HG02763 (cell line): ENCODE data around the gene ZRANB3.
"Not testable (repeated sequence)": the region's sequence is repeated elsewhere in the genome, so short reads cannot be mapped to it uniquely, and the experiment has no call there.

Experiments
- ATAC-seq: cut with Tn5 transposase; IDR thresholded peaks from one replicate; pipeline ENCODE4 v1.9.1; 2021; ENCODE audit warnings: mild to moderate bottlenecking, moderate library complexity; ENCODE audit not compliant: unreplicated experiment

ZRANB3 gene

DNA sequence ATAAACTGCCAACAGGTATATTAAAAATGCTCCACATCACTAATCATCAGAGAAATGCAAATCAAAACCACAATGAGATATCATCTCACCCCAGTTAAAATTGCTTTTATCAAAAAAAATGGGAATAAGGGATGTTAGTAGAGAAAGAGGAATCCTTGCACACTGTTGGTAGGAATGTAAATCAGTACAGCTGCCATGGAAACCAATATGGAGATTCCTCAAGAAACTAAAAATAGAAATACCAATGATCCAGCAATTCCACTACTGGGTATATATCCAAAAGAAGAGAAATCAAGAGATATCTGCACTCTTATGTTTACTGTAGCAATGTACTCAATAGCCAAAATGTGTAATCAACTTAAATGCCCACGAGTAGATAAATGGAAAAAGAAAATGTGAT, 40.6 kb downstream of the ZRANB3 start:
- no peak for ATAC-seq

DNA sequence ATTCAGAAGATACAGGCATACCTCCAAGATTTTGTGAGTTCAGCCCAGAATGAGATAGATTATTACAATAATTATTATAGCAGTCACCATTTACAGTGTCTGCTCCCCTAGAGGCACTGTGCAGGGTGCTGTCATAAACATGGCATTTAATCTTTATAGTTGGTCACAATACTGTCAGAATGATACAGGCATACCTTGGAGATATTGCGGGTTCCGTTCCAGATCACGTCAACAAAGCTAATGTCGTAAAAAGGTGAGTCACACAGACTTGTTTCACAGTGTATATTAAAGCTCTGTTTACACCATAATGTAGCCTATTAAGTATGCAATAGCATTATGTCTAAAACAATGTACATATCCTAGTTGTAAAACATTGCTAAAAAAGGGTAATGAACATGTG, 45.6 kb downstream of the ZRANB3 start:
- ATAC-seq = no peak

DNA sequence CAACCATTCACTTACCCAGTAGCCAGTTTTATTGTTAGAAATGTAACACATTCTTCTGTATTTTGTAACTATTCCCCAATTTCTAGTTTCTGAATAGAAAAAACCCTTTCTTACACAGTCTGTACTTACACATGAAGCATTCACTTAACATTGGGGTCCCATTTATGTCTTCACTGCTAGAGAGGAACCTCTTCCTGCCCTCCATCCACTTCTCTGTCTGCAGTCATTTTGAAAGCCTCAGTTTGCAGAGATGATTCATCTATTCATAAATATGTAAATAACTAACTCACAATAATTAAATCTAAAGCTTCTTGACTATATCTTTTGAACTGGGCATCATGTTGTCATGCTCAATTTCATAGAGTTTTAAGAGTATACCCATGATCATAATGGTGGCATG, 55.9 kb downstream of the ZRANB3 start:
- no peak for ATAC-seq

DNA sequence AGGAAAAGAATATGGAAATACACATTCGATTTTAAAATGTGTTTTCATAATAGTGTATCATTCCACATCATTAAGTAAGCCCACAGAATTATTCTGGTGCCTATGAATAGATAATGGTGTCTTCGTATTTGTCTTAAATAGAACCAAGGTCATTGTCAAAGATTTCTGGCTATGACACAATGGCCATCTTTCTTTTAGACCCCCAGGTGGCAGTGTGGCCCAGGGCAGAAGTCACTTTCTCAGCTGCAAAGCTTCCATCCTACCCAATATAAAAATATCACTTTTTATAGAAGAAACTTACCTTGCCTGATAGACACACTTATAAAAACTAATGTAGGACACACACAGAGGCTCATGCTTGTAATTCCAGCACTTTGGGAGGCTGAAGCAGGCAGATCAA, 57.5 kb downstream of the ZRANB3 start:
- no peak for ATAC-seq

DNA sequence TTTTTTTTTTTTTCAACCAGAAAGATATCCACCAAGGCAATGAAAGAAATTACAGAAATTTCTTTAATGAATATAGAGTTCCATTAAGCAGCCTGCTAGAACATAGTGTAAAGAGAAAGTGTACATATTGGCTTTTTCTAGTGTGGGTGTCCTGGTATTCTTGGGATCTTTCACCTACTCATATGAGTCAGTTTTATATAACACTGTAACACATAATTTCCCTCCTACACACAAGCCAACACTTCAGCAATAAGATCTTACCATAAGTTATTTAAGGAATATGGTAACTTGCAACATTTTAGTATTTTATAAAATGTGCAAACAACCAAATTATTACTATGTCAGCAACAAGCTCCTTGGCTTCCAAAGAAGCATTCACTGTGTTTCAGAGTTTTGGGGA, 59.9 kb downstream of the ZRANB3 start:
- no peak for ATAC-seq

DNA sequence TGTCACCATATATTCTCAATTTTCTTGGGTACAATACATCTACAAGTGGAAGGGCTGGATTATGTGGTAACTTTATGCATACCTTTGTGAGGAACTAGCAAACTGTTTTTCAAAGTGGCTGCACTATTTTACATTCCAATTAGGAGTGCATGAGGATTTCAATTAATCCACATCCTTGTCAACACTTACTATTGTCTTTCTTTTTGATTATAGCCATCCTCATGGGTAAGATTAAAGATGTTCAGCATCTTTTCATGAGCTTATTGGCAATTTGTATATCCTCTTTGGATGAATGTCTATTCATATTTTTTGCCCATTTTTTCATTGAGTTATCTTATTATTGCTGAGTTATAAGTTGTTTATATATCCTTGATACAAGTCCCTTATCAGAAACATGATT, 73.7 kb downstream of the ZRANB3 start:
- no peak for ATAC-seq

DNA sequence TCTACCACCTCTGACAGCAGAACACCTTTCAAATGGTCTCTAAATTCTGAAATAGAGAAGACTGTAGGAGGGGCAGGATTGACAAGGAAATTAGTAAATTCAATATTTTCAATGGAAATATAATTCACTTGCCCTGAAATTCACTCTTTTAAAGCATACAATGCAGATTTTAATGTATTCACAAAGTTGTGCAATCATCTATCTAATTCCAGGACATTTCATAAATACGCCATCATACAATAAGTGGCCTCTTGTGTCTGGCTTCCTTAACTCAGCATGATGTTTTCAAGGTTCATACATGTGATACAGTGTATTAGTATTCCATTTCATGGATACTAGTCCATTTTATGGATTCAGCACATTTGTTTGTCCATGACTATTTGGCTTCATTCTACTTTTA, 74.2 kb downstream of the ZRANB3 start:
- no peak for ATAC-seq

DNA sequence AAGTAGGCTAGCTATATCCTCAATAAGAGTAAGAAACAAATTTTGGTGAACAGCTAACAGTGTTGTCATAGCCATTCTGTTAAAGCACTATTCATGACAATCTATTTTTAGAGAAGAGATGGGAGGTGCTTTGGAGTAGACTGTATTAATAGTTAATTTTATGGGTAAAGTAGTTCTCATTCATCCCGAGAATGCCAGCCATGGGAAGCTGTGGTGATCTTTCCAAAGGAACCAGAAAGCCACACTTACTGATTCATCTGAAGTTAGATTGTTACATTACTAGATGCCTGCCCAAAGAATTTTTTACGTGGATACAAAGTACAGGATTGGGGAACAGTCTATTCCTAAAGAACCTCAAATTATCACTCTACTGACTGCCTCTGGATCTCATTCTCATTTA, 74.6 kb downstream of the ZRANB3 start:
- no peak for ATAC-seq

DNA sequence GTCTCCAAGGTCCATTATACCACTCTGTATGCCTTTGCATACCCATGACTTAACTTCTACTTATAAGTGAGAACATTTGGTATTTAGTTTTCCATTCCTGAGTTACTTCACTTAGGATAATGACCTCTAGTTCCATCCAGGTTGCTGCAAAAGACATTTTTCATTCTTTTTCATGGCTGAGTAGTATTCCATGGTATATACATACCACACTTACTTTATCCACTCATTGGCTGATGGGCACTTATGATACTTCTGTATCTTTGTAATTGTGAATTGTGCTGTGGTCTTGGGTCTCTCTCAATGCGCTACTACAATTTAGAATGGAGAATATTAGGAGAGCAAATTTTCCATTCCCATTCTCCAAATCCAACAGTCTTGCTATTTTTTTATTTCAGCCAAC, 76.4 kb downstream of the ZRANB3 start:
- ATAC-seq = no peak

DNA sequence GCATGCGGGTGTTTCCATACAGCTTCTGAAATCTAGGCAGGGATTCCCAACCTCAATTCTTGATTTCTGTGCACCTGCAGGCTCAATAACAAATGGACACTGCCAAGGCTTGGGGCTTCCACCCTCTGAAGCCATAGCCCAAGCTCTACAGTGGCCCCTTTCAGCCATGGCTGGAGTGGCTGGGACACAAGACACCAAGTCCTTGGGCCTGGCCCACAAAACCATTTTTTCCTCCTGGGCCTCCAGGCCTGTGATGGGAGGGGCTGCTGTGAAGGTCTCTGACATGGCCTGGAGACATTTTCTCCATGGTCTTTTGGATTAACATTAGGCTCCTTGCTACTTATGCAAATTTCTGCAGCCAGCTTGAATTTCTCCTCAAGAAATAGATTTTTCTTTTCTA, 78.0 kb downstream of the ZRANB3 start:
- ATAC-seq = not testable (repeated sequence)

DNA sequence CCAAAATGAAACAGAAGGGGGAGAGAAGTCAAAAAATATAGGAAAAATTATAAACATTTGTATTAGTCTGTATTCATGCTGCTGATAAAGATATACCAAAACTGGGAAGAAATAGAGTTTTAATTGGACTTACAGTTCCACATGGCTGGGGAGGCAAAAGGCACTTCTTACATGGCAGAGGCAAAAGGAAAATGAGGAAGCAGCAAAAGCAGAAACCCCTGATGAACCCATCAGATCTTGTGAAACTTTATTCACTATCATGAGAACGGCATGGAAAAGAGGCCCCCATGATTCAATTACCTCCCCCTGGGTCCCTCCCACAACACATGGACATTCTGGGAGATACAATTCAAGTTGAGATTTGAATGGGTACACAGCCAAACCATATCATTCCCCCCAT, 79.1 kb downstream of the ZRANB3 start:
- ATAC-seq = no peak

DNA sequence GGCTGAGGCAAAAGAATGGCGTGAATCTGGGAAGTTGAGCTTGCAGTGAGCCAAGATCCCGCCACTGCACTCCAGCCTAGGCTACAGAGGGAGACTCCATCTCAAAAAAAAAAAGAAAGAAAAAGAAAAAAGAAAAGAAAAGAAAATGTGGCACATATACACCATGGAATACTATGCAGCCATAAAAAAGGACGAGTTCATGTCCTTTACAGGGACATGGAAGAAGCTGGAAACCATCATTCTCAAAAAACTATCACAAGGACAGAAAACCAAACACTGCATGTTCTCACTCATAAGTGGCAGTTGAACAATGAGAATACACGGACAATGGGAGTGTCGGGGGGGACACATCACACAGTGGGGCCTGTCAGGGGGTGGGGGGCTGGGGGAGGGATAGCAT, 88.0 kb downstream of the ZRANB3 start:
- ATAC-seq = not testable (repeated sequence)

DNA sequence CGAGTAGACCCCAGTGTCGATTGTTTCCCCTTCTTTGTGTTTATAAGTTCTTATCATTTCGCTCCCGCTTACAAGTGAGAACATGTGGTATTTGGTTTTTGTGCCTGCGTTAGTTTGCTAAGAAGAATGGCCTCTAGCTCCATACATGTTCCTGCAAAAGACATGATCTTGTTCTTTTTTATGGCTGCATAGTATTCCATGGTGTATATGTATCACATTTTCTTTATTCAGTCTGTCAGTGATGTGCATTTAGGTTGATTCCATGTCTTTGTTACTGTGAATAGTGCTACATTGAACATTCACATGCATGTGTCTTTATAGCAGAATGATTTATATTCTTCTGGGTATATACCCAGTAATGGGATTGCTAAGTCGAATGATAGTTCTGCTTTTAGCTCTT, 95.9 kb downstream of the ZRANB3 start:
- ATAC-seq = not testable (repeated sequence)

DNA sequence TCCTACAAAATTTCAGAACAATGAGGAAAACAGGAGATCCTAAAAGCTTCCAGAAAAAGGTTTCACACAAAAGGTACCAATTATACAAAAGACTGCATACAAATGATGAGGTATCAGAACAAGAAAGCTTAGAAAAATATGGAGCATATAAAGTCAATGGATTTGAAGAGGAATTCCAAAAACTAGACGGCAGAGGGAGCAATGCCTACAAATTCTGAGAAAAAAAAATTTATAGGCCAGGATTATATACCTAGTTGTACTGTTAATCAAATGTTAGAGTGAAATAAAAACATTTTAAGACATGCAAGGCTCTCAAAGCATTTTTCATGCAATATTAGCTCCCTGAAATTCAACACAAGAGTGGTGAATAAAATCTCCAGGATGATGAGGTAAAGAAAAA, 106.2 kb downstream of the ZRANB3 start:
- ATAC-seq = no peak

DNA sequence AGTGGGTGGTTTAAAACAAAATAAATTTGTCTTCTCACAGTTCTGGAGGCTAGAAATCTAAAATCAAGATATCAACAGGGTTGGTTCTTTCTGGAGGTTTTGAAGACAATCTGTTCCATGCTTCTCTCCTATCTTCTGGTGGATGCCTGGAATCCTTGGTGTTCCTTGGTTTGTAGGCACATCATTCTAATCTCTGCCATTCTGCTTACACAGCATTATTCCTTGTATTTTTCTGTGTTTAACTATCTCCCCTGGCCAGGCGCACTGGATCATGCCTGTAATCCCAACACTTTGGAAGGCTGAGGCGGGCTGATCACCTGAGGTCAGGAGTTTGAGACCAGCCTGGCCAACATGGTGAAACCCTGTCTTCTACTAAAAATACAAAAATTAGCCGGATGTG, 108.1 kb downstream of the ZRANB3 start:
- ATAC-seq = no peak

DNA sequence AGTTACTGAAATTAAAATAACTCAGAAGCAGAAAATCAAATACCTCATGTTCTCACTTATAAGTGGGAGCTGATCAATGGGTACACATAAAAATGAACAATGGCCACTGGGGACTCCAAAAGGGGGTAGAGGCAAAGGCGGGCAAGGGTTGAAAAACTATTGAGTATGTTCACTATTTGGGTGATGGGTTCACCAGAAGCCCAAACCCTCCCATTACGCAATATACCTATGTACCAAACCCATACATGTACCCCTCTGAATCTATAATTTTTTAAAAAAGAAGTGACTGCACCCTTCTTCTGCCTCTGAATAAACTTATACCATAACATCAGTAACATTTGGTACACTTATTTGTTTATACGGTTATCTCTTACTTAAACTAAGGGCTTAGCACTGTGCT, 119.4 kb downstream of the ZRANB3 start:
- ATAC-seq = no peak

DNA sequence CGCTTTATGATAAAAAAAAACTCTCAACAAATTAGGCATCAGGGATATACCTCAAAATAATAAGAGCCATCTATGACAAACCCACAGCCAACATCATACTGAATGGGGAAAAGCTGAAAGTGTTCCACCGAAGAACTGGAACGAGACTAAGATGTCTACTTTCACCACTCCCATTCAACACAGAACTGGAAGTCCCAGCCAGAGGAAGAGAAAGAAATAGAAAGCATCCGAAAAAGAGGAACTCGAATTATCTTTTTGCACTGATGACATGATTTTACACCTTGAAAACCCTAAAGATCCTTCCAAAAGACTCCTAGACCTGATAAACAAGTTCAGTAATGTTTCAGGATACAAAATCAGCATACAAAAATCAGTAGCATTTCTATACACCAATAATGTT, 121.6 kb downstream of the ZRANB3 start:
- ATAC-seq = no peak

DNA sequence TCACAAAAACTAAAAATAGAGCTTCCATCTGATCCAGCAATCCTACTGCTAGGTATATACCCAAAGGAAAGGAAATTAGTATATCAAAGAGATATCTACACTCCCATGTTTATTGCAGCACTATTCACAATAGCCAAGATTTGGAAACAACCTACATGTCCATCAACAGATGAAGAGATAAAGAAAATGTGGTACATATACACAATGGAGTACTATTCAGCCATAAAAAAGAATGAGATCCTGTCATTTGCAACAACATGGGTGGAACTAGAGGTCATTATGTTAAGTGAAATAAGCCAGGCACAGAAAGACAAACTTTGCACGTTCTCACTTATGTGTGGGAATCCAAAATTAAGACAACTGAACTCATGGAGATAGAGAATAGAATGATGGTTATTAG, 134.8 kb downstream of the ZRANB3 start:
- ATAC-seq = not testable (repeated sequence)

DNA sequence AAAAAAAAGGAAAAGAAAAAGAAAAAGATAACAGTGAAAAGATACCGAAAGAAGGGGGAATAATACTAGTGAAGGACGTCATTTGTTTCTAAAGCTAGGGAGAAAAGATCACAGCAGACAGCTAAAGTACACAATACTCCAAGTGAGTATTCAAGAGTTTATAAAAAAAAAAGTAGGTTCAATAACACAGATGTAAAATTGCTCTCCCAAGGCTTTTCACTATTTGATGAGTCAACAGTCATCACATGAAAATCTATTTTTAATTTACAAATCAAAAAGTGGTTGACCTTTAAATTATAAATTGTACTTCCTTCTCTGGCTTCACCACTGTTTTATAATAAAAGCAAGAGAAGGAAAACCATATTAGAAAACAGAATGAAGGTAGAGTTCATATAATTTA, 144.0 kb downstream of the ZRANB3 start:
- ATAC-seq = no peak

DNA sequence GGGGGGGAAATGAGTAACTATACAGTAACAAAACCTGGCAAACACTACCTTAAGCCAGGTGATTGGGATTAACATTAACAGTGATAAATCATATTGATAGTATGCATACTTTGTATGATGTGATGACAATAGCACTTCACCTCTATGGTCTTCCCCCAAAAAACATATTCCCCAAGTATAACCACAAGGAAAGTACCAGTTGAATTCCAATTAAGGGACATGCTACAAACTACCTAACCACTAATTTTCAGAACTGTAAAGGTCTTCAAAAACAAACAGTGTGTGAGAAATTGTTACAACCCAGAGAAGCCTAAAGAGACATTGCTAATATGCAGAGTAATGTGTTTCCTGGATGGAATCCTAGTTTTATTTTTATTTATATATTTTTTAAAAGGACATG, 152.4 kb downstream of the ZRANB3 start:
- no peak for ATAC-seq

DNA sequence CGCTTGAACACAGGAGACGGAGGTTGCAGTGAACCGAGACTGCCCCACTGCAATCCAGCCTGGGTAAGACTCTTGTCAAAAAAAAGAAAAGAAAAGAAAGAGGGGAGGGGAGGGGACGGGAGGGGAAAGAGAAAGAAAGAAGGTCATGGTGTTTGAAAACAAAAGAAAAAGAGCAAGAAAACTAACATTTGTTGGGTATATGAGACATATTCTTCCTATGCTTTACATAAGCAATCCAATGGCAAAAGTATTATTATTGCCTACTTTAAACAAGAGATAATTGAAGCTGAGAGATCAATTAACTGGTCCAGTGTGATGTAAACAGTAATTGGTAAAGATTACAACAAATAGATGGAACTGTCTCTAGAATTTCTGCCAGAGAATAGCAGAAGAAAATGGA, 157.3 kb downstream of the ZRANB3 start:
- ATAC-seq = no peak

DNA sequence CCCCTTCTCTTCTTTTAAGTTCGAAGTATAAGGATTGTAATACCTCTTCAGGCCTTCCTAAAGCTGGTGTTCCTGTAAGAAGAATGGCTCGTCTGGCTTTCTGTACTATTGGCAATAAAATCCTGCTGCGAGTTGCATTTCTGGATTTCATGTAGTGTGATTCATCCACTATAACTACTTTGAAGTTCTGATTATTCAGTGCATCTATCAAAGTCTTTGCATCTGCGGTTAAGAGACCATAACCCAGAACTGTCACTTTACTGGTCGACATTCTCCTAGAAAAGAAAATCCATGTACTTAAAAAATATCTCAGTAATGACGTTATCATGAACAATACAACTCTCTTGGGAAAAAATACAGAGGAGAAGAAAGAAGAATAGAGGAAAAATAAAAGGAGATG, 181.1 kb downstream of the ZRANB3 start:
- no peak for ATAC-seq

DNA sequence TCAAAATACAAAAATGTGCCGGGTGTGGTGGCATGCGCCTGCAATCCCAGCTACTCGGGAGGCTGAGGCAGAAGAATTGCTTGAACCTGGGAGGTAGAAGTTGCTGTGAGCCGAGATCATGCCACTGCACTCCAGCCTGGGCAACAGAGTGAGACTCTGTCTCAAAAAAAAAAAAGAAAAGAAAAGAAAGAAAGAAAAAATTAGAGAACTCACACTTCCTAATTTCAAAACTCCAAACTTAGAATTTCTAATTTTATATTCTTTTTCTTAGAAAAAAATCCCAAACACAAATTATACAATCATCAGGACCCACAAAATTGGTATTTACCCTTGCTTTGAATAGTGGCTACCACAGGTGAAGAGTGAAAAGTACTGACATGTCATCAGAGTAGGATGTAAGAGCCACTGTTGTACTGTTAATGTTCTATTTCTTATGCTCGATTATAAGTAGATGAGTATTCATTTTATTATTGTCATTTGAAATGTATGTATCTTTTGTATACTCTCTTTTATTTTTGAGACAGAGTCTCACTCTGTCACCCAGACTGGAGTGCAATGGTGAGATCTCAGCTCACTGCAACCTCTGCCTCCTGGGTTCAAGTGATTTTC, 182.8 kb downstream of the ZRANB3 start:
- ATAC-seq = not testable (repeated sequence)

DNA sequence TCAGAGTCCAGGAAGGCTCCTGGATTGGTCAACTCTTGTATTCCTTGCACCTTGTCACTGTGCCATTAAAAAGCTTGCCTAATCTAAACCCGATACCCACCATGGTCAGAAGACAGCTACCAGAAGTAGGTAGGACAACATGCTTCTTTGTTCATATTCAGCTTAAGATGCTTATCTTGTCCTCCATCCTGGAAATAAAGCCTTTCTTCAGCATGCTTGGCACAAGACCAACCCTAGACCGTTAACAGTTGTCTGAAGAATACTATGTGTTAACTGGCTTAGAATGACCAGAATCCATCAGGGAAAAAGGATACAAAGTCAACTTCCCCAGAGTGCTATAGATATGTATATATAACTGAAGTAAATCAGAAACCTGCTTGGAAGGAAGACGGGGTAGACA, 193.9 kb downstream of the ZRANB3 start:
- no peak for ATAC-seq
